ENCODE results near the gene ZFHX3. TPM values are rescaled to one million over a fixed set of nuclear protein-coding genes. Genes with fewer than 3 reads are reported as not detected.

ZFHX3 gene
- total and polyA plus RNA-seq, 2 experiments from 2014 or later: 6.7 to 12.2 TPM

DNA sequence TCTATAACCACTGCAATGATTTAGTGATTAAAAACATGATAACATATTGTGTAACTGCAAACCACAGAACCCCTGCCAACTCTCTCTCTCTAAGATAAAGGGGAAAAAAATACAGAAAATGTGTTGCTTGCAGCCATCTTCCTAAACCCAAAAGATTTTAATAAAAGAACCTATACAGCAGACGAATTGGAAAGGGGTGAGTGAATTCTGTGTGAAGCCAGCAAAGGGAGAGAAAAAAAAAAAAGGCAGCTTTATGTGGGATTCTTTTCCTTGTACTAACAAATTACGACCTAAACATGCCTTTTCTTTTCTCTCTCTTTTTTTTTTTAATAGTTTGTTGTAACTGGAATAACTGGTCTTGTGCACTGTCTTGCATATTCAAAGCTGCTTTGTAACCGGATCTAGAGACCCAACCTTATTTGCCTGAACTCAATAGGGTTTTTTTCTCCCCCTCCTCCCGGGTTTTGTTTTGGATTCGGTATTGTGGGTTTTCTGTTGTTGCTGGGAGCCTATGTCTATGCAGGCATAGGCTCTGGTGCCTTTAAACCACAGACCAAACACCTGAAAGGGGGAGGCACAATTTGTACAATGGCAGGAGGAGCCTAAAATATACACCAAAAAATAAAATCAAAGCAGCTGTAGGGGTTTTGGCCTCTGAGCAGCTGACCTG is 7.0 kb upstream of the ZFHX3 start:
- no peak overlapping the region for H3K4me3 ChIP-seq
- H3K27ac ChIP-seq: peak overlapping the region; percentile 33
- TF ChIP-seq, protein P1, sequence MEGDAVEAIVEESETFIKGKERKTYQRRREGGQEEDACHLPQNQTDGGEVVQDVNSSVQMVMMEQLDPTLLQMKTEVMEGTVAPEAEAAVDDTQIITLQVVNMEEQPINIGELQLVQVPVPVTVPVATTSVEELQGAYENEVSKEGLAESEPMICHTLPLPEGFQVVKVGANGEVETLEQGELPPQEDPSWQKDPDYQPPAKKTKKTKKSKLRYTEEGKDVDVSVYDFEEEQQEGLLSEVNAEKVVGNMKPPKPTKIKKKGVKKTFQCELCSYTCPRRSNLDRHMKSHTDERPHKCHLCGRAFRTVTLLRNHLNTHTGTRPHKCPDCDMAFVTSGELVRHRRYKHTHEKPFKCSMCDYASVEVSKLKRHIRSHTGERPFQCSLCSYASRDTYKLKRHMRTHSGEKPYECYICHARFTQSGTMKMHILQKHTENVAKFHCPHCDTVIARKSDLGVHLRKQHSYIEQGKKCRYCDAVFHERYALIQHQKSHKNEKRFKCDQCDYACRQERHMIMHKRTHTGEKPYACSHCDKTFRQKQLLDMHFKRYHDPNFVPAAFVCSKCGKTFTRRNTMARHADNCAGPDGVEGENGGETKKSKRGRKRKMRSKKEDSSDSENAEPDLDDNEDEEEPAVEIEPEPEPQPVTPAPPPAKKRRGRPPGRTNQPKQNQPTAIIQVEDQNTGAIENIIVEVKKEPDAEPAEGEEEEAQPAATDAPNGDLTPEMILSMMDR (IDR thresholded peaks at IDR 0.05; ENCODE audit: low read depth, low read length): no peak
- H3K27me3 ChIP-seq: peaks cover 72% of the 10 kb centered on the region
- H3K4me1 ChIP-seq (ENCODE audit: low read depth): peaks cover 51% of the 10 kb centered on the region
- H3K9me3 ChIP-seq (ENCODE audit: low read depth): no peaks in the 10 kb centered on the region
- no peaks in the 10 kb centered on the region for H3K36me3 ChIP-seq
- peak in 1 of 2 donors; percentile 73 for DNase-seq (ENCODE audit: low read depth in 1 of 2, low spot score in 1 of 2)

DNA sequence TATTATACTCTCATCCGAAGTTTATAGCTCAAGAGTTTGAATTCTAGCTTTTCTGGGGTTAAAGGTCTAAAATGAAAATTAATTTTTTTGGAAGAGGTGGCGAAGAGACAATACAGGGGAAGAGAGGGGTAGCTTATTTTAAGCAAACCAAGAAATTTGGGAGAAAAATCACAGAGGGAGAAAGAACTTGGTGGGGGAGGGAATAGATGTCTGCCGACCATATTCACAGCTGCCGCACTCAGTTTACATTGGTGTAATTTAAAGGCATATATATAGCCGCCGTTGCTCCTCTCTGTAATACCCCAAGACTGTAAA is 6.5 kb upstream of the ZFHX3 start:
- Histone ChIP-seq H3K4me1 (ENCODE audit: low read depth) (peaks cover 56% of the 10 kb centered on the region), H3K27ac (no peak overlapping the region), H3K9me3 (ENCODE audit: low read depth) (no peaks in the 10 kb centered on the region), H3K27me3 (peaks cover 72% of the 10 kb centered on the region), H3K36me3 (no peaks in the 10 kb centered on the region), H3K4me3 (no peak overlapping the region)
- TF ChIP-seq, protein P1 (IDR thresholded peaks at IDR 0.05; ENCODE audit: low read depth, low read length): no peak
- DNase-seq (ENCODE audit: low read depth in 1 of 2, low spot score in 1 of 2): no peak

DNA sequence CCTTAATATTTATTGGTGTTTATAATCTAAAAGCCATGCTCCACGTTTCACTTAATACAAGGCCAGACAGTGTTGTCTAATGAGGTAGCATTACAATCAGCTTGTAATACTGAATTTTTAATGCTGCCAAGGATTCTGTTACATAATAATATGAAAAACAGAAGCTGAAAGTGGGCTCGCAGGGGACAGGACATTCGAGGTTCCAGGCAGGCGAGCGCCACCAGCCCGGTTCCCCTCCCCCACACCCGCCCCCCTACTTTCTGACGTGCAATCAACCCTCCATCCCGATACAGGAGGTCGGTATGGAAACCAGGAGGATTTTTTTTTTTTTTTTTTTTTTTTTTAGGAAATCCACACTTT is 6.2 kb upstream of the ZFHX3 start:
- no peaks in the 10 kb centered on the region for H3K9me3 ChIP-seq (ENCODE audit: low read depth)
- peak in 1 of 2 donors; percentile 40 for DNase-seq (ENCODE audit: low read depth in 1 of 2, low spot score in 1 of 2)
- peaks cover 70% of the 10 kb centered on the region for H3K27me3 ChIP-seq
- peaks cover 59% of the 10 kb centered on the region for H3K4me1 ChIP-seq (ENCODE audit: low read depth)
- TF ChIP-seq, protein P1 (IDR thresholded peaks at IDR 0.05; ENCODE audit: low read depth, low read length): no peak
- H3K36me3 ChIP-seq: no peaks in the 10 kb centered on the region
- H3K4me3 ChIP-seq: no peak overlapping the region
- H3K27ac ChIP-seq: no peak overlapping the region

DNA sequence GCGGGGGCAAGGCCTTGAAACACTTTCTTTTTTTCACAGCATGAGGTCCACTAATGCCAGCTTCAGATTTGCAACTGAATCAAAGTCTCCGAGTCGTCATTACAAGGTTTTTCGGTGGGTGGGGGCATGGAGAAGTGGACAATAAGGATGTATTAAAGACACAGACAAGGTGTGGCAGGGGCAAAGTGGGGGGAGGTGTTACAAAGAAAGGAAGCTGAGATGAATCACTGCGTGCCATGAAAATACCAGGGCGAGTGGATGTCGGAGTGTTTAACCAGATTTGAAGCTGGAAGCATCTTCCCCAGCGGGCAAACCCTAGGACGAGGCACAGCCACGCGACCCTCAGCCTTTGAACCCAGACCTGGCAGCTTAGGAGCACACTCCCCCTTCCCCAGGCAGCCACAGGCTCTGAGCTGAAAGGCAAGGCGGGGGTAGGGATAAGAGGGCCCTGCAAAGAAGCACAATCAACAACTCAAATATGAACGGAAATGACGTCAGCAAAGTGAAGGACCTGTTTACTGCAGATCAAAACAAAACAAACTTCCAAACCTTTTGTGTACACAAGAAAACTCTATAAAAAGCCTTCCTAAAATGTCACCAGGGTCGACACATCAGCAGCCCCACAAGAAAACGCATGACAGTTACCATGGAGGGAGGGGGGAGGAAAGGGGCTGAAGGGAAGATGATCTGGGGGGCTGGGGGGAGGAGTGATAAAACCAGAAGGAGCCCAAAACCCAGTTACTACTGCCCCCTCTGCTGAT is 5.6 kb upstream of the ZFHX3 start:
- Histone ChIP-seq H3K36me3 (no peaks in the 10 kb centered on the region), H3K27ac (no peak overlapping the region), H3K4me1 (ENCODE audit: low read depth) (peaks cover 65% of the 10 kb centered on the region), H3K9me3 (ENCODE audit: low read depth) (no peaks in the 10 kb centered on the region), H3K4me3 (no peak overlapping the region), H3K27me3 (peaks cover 70% of the 10 kb centered on the region)
- TF ChIP-seq, protein P1 (IDR thresholded peaks at IDR 0.05; ENCODE audit: low read depth, low read length): no peak
- peak in 1 of 2 donors; percentile 78 for DNase-seq (ENCODE audit: low read depth in 1 of 2, low spot score in 1 of 2)

DNA sequence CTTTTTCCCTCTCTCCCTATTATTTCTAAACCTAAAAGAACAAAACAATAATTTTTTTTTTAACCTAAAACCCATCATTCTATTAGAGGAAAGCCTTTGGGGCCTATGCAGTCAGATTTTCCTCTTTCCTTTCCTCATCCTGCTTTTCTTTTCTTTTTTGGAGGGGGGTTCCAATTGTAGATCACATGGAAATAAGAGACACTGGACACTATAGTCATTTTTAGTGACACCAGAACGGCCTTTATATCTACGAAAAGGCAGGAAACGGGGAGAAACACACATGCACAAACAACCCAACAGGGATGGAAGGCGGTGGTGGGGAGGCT is 5.1 kb upstream of the ZFHX3 start:
- DNase-seq (ENCODE audit: low read depth in 1 of 2, low spot score in 1 of 2): no peak
- H3K4me3 ChIP-seq: no peak overlapping the region
- peaks cover 66% of the 10 kb centered on the region for H3K4me1 ChIP-seq (ENCODE audit: low read depth)
- no peaks in the 10 kb centered on the region for H3K36me3 ChIP-seq
- peaks cover 70% of the 10 kb centered on the region for H3K27me3 ChIP-seq
- TF ChIP-seq, protein P1 (IDR thresholded peaks at IDR 0.05; ENCODE audit: low read depth, low read length): no peak
- no peaks in the 10 kb centered on the region for H3K9me3 ChIP-seq (ENCODE audit: low read depth)
- H3K27ac ChIP-seq: no peak overlapping the region

All from cardiac muscle cell (in vitro differentiated cells and primary cell).